Central memory CD8-positive, alpha-beta T cell (primary cell): ENCODE data around the gene CARD6.

Source experiments
- ATAC-seq: fragments of 150-1000 bp; cut with Tn5 transposase; replicated peaks from 2 replicates; pipeline ENCODE4 v1.10.0; 2022; ENCODE audit warnings: mild to moderate bottlenecking, moderate FRiP score, moderate number of reproducible peaks; ENCODE audit not compliant: poor library complexity, severe bottlenecking; ENCODE audit errors: extremely low read depth
- DNase-seq, 2 donors: peaks; one replicate each; pipeline ENCODE4 v3.0.0; 2021; ENCODE audit warnings: low spot score in 2 of 2
- H3K27ac Mint-ChIP-seq: one replicate; pipeline ENCODE4 v1.8.0; 2022; ENCODE audit warnings: low read depth, mild to moderate bottlenecking, moderate library complexity, mixed read lengths
- H3K27me3 Mint-ChIP-seq: one replicate; pipeline ENCODE4 v1.8.0; 2022; ENCODE audit warnings: mixed read lengths
- H3K36me3 Mint-ChIP-seq: one replicate; pipeline ENCODE4 v1.8.0; 2022; ENCODE audit warnings: mild to moderate bottlenecking, moderate library complexity, mixed read lengths; ENCODE audit not compliant: insufficient read depth
- H3K4me1 Mint-ChIP-seq: one replicate; pipeline ENCODE4 v1.8.0; 2022; ENCODE audit warnings: mixed read lengths
- H3K4me3 Mint-ChIP-seq: one replicate; pipeline ENCODE4 v1.8.0; 2022; ENCODE audit warnings: mild to moderate bottlenecking, moderate library complexity, mixed read lengths
- H3K9me3 Mint-ChIP-seq: one replicate; pipeline ENCODE4 v1.8.0; 2022; ENCODE audit warnings: mixed read lengths

Gene CARD6

DNA sequence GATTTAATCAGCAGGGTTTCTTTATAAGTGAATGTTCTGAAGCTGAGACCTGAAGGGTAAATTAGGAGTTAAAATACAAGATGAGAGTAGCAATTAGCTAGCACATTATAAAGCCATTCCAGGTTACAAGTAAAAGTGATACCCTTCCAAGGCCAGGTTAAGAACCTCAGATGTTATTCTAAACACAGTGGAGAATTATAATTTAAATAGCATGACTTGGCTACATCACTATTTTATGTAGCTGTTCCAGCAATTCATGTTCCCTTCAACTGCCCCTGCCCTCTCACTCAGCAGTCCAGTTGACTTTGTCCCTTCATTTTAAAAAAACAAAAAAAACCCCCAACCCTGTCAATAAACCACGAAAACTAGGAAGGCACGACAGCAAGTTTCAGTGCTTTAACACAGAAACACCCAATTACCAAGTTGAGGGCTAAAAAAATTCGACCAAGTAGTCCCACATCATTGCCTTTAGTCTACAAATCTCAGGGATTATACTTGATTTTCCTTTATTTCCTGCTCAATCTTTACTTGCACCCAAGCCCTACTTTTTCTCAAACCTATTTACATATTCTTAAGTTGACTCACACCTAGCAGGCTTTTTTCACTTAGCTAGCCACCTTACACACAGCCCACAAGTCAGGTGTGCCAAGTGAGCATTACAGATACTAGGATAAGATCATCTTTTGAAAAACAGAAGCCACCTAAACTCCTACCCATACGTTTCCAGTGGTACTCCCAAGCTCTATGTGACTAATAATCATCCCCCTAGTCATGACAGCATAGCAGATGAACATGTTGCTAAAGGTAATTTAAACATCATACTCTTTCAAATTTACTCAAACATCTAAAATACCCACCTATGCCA, 9.6 kb upstream of the CARD6 start:
- no peaks in the 10 kb centered on the region for H3K9me3 Mint-ChIP-seq
- no peaks in the 10 kb centered on the region for H3K27me3 Mint-ChIP-seq
- ATAC-seq = no peak
- peaks cover 54% of the 10 kb centered on the region for H3K4me1 Mint-ChIP-seq
- H3K4me3 Mint-ChIP-seq = no peak overlapping the region
- peaks cover 85% of the 10 kb centered on the region for H3K36me3 Mint-ChIP-seq
- peak overlapping the region; percentile 90 for H3K27ac Mint-ChIP-seq
- no peak for DNase-seq

DNA sequence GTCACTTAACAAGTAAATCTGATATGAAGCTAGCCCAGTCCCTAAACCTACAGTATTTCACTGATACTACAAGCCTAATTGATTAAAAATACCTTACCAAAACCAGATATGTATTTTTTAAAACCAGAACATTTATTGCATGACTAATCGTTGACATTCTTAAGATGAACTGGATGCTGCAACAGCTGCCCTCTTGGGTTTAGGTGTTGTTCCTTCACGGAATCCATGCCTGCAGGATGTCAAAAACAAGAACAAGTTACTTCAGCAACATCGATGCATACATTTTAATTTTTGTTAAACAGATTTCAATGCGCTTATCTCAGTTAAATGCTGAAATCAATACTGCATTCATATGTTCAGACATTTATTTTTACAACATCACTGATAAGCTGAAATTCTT, 8.8 kb upstream of the CARD6 start:
- peak overlapping the region; percentile 90 for H3K27ac Mint-ChIP-seq
- H3K9me3 Mint-ChIP-seq = no peaks in the 10 kb centered on the region
- DNase-seq = no peak
- peaks cover 77% of the 10 kb centered on the region for H3K36me3 Mint-ChIP-seq
- H3K4me3 Mint-ChIP-seq = peak overlapping the region; percentile 94
- H3K27me3 Mint-ChIP-seq = no peaks in the 10 kb centered on the region
- H3K4me1 Mint-ChIP-seq = peaks cover 54% of the 10 kb centered on the region
- no peak for ATAC-seq

DNA sequence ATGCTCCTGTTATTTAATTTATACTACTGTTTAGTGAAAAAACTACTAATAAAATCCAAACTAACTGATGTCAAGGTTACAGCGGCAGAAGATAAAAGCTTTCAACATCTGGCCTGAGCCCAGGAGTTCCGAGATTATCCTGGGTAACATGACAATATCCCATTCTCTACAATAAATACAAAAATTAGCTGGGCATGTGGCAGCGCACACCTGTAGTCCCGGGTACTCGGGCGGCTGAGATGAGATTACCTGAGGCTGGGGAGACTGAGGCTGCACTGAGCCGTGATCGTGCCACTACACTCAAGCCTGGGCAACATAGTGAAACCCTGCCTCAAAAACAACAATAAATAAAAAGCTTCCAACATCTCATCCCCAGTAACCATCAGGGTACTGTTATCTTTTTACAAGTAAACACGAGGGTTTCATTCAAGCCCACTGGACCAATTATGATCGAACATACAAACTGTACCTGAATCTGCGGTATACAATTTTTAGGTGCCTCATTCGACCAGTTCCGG, 7.4 kb upstream of the CARD6 start:
- Mint-ChIP-seq H3K4me3 (peak overlapping the region; percentile 94), H3K4me1 (peaks cover 44% of the 10 kb centered on the region), H3K9me3 (no peaks in the 10 kb centered on the region), H3K27ac (peak overlapping the region; percentile 90), H3K36me3 (peaks cover 65% of the 10 kb centered on the region), H3K27me3 (no peaks in the 10 kb centered on the region)
- ATAC-seq (no peak), DNase-seq (no peak)

DNA sequence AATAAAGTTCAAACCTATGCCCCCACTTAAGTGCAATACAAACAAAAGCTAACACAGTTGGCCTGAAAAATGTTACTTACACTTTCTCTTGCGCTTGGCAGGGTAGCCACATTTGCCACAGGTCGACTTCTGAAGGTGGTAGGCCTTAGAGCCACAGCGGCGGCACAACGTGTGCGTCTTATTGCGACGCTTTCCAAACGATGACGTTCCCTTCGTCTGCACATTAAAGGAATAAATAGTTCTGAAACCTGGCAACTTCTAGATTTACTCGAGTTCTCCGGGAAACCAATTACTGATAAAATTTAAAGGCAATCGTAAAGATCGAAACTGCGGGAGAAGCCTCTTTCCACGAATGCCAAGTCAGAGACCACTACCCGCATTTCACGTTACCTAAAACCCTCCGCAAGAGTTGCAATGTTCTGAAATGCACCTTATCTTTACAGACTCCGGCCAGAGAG, 6.7 kb upstream of the CARD6 start:
- no peaks in the 10 kb centered on the region for H3K27me3 Mint-ChIP-seq
- H3K4me1 Mint-ChIP-seq = peaks cover 38% of the 10 kb centered on the region
- no peaks in the 10 kb centered on the region for H3K9me3 Mint-ChIP-seq
- peak overlapping the region; percentile 90 for H3K27ac Mint-ChIP-seq
- H3K36me3 Mint-ChIP-seq = peaks cover 58% of the 10 kb centered on the region
- ATAC-seq (peak; percentile 72), DNase-seq (peak; percentile 48 to 70)
- H3K4me3 Mint-ChIP-seq = peak overlapping the region; percentile 94

DNA sequence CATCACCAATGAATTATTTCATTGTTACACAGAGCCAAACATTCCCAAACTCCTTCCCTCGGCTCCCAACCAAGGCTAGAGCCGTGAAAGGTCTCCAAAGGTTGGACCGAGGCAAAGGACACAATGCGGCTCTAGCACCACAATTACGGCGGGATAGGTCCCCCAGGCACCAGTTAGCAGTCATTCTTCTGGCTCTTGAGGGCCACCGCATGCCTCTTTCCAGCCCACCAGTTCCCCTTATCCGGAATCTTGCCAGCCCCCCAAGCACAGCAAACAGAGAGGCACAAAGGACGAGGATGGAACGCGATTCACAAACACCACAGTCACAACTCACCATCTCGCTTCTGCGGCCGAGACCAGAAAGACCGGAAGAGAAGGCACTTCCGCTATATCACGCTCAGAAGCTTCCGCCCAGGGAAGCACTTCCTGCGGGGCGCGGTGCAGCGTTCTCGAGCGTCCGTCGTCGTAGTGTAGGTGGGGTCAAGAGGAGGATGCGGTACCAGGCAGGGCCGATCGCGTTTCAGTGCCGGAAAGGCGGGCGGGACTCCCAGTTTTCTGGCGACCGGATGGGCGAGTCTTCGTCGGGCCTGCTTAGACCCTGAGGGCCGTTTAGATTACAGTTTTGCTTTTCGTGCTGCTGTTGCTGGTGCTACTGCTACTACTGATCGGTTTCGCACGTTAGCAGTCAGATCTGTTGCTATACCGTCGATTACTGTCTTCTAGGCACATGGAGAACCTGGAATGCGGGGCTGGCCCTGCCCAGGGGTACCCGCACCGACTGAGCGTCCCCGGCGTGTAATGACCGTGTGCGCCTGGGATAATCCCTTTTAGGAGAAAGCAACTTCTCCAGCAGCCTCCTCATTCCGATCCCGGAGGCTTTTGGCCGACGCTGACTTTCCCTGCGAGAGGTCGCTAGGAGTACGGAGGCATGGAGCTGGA, 6.0 kb upstream of the CARD6 start, which contains the start of gene RPL37:
TSS of gene RPL37 (minus strand) at position 374 of the 939 bp plus-strand sequence. CDS start at position 337, 37 bp downstream.
- peaks cover 35% of the 10 kb centered on the region for H3K4me1 Mint-ChIP-seq
- H3K27ac Mint-ChIP-seq = peak within 1 kb of the TSS; percentile 90
- no peaks in the 10 kb centered on the region for H3K9me3 Mint-ChIP-seq
- H3K36me3 Mint-ChIP-seq = peaks cover 55% of the 10 kb centered on the region
- ATAC-seq = peak; percentile 91
- peak within 1 kb of the TSS; percentile 94 for H3K4me3 Mint-ChIP-seq
- H3K27me3 Mint-ChIP-seq = no peaks in the 10 kb centered on the region
- DNase-seq = peak; percentile 74 to 84

DNA sequence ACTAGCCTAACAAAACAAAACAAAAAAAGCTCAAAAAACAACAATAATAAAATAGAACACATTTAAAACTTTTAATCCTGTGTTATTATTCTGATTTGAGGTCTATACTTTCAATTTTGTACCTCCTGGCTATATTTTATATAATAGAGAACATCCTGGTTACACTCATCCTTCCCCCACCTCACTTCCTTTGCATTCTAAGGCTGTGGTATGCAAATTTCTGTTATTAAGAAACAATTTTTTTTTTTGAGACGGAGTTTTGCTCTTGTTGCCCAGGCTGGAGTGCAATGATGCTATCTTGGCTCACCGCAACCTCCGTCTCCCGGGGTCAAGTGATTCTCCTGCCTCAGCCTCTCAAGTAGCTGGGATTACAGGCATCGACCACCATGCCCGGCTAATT, 3.1 kb upstream of the CARD6 start:
- Mint-ChIP-seq H3K27me3 (peaks cover 14% of the 10 kb centered on the region), H3K36me3 (peaks cover 29% of the 10 kb centered on the region), H3K4me1 (peaks cover 26% of the 10 kb centered on the region), H3K4me3 (no peak overlapping the region), H3K9me3 (no peaks in the 10 kb centered on the region), H3K27ac (no peak overlapping the region)
- DNase-seq (no peak), ATAC-seq (no peak)

DNA sequence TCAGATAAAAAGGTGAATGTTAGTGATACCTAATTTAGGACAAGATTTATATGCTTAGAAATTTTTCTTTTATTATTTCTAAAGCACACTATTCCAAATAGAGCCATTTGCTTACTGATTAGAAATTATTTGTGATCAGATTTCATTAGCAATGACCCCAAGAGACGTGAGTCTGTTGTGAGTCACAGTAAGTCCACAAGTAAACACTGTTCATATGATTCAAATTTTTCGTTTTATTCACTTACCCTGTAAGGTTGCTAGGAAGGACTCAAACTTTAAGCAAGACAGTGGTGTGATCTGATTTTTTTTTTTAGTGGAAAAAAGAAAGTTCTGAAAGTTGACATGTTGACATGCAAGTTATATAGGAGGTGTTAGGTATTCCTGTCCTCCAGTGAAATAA, 1.2 kb downstream of the CARD6 start:
- ATAC-seq = no peak
- Mint-ChIP-seq H3K27ac (no peak overlapping the region), H3K27me3 (peaks cover 33% of the 10 kb centered on the region), H3K4me1 (peaks cover 10% of the 10 kb centered on the region), H3K36me3 (peaks cover 5% of the 10 kb centered on the region), H3K9me3 (no peaks in the 10 kb centered on the region), H3K4me3 (no peak overlapping the region)
- no peak for DNase-seq

DNA sequence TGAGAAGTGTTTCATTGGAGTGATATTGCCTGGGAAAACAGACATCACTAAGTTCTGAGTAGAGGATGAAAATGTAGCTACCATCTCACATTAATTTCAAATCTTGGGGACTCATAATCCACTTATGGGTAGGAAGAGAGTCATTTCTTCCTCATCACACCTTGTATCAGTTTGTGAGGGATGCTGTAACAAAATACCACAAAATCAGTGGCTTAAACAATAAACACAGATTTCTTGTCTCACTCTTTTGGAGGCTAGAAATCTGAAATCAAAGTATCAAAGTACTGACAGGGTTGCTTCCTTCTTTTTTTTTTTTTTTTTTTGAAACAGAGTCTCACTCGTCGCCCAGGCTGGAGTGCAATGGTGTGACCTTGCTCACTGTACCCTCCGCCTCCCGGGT, 3.4 kb downstream of the CARD6 start:
- peaks cover 14% of the 10 kb centered on the region for H3K4me1 Mint-ChIP-seq
- no peak overlapping the region for H3K4me3 Mint-ChIP-seq
- no peaks in the 10 kb centered on the region for H3K9me3 Mint-ChIP-seq
- no peak for ATAC-seq
- peaks cover 38% of the 10 kb centered on the region for H3K27me3 Mint-ChIP-seq
- peaks cover 5% of the 10 kb centered on the region for H3K36me3 Mint-ChIP-seq
- no peak overlapping the region for H3K27ac Mint-ChIP-seq
- DNase-seq = no peak

DNA sequence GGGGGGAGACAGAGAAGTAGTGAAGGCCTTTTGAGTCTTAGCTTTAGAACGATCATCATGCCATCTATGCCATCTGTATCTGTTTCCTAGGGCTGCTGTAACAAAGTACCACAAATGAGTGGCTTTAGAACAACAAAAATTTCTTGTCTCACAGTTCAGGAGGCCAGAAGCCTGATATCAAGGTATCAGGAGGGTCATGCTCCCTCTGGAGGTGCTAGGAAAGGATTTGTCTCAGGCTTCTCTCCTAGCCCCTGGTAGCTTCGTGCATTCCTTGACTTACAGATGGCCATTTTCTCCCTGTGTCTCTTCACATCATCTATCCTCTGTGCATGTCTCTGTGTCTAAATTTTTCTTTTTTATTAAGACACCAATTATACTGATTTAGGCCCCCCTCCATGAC, 5.2 kb downstream of the CARD6 start:
- peaks cover 8% of the 10 kb centered on the region for H3K4me1 Mint-ChIP-seq
- peaks cover 39% of the 10 kb centered on the region for H3K27me3 Mint-ChIP-seq
- no peak for ATAC-seq
- no peak overlapping the region for H3K4me3 Mint-ChIP-seq
- H3K36me3 Mint-ChIP-seq = peaks cover 5% of the 10 kb centered on the region
- no peak overlapping the region for H3K27ac Mint-ChIP-seq
- DNase-seq = no peak
- H3K9me3 Mint-ChIP-seq = no peaks in the 10 kb centered on the region

DNA sequence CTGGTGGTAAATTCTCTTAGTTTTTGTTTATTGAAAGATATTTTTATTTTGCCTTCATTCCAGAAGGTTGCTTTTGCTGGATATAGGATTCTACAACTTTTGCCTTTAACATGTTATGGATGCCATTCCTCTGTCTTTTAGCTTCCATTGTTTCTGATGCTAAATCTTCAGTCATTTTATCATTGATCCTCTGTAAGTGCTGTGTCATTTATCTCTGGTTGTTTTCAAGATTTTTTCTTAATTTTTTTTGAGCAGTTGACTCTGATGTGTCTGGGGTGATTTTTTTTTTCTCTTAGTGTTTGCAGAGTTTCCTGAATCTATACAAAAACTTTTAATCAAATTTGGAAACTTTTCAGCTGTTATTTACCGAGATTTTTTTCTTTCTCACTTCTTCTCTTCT, 6.4 kb downstream of the CARD6 start:
- Mint-ChIP-seq H3K27me3 (peaks cover 34% of the 10 kb centered on the region), H3K36me3 (peaks cover 2% of the 10 kb centered on the region), H3K4me3 (no peak overlapping the region), H3K9me3 (no peaks in the 10 kb centered on the region), H3K4me1 (peaks cover 5% of the 10 kb centered on the region), H3K27ac (no peak overlapping the region)
- ATAC-seq (no peak), DNase-seq (no peak)

DNA sequence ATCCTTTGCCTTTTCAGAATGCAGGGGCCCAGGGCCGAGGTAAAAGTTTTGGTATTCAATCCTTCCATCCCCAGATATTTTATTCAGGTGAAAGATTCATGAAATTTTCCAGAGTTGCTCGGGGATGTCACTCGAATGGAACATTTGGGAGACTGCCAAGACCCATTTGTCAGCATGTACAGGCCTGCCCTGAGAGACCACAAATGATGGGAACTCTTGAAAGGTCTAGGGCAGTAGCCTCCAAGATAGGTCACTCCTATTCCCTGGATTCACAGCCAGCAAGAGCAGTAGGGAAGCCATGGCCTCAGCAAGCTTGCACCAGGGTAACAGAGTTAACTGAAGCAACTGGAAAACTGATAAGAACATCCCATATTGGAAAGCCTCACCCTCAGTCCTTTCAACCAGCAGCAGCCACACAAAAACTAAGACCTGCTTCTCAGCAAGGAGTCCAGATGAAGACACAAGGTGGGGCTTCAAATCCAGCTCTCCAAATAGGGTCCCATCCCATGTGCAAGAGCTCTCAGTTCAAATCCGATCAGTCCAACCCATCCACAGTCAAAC, 12.5 kb downstream of the CARD6 start:
- H3K9me3 Mint-ChIP-seq = no peaks in the 10 kb centered on the region
- H3K27ac Mint-ChIP-seq = no peak overlapping the region
- H3K36me3 Mint-ChIP-seq = peaks cover 5% of the 10 kb centered on the region
- H3K4me1 Mint-ChIP-seq = no peaks in the 10 kb centered on the region
- peaks cover 11% of the 10 kb centered on the region for H3K27me3 Mint-ChIP-seq
- DNase-seq (no peak), ATAC-seq (no peak)
- H3K4me3 Mint-ChIP-seq = no peak overlapping the region

DNA sequence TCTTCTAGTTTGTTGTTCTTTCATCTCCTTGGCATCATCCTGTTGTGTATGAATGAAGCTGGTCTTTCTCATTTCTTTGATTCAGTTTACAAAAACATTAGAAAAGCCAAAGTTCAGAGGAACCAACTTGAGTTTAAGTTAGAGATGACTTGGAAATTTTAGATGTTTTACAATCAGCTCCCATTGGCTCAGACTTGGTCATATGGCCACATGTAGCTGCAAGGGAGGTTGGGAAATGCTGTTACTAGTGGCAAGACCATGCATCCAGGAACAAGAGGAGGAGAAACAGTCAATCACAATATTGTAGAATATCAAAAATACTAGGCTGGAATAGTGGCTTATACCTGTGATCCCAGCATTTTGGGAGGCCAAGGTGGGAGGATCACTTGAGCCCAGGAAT, 19.5 kb downstream of the CARD6 start:
- DNase-seq (no peak), ATAC-seq (no peak)
- Mint-ChIP-seq H3K4me3 (no peak overlapping the region), H3K4me1 (no peaks in the 10 kb centered on the region), H3K9me3 (peaks cover 6% of the 10 kb centered on the region), H3K36me3 (no peaks in the 10 kb centered on the region), H3K27me3 (no peaks in the 10 kb centered on the region), H3K27ac (no peak overlapping the region)
